ENCODE data around the gene TSHZ2. TPM values are rescaled to one million over a fixed set of nuclear protein-coding genes. Genes with fewer than 3 reads are reported as not detected.

TSHZ2 gene
- total RNA-seq, 1 experiment from 2014 or later, result 0.07 TPM

GRCh38 chr20:53037621-53038020 lies 65.5 kb downstream of the TSHZ2 start:
- Histone ChIP-seq H4K20me1 (ENCODE audit: insufficient read depth) (no peaks in the 10 kb centered on the region), H2AFZ (ENCODE audit: low read depth, low read length, poor library complexity, severe bottlenecking) (no peak overlapping the region), H3K4me1 (ENCODE audit: control insufficient read depth in 1 of 2, insufficient read depth in 2 of 2, low read length in 2 of 2) (no peaks in the 10 kb centered on the region), H3K9me3 (ENCODE audit: control insufficient read depth in 1 of 2, insufficient read depth in 1 of 2, low read depth in 1 of 2, low read length in 2 of 2) (no peaks in the 10 kb centered on the region), H3K36me3 (ENCODE audit: control insufficient read depth in 1 of 2, insufficient read depth in 2 of 2, low read length in 2 of 2) (no peaks in the 10 kb centered on the region), H3K9ac (ENCODE audit: low read length) (no peak overlapping the region), H3K4me2 (ENCODE audit: low read length) (no peak overlapping the region), H3K79me2 (ENCODE audit: insufficient read depth, low read length) (no peaks in the 10 kb centered on the region), H3K9me2 (ENCODE audit: insufficient read depth) (no peaks in the 10 kb centered on the region), H3K4me3 (replicated peaks in 1 of 2; ENCODE audit: low read depth in 1 of 2, low read length in 2 of 2) (no peak overlapping the region), H3K27ac (ENCODE audit: low read depth, low read length) (no peak overlapping the region), H3K27me3 (ENCODE audit: insufficient read depth, low read length) (no peaks in the 10 kb centered on the region)
- TF ChIP-seq CTCF (IDR thresholded peaks at IDR 0.05 in 2 of 3, conservative IDR thresholded peaks at IDR 0.05 in 1 of 3; ENCODE audit: borderline replicate concordance in 1 of 3, insufficient read depth in 1 of 3, low read depth in 2 of 3, low read length in 2 of 3) (no peak), CEBPB (IDR thresholded peaks at IDR 0.05; ENCODE audit: low read depth) (no peak), JUND (IDR thresholded peaks at IDR 0.05) (no peak), EZH2phosphoT487 (IDR thresholded peaks at IDR 0.05; ENCODE audit: borderline replicate concordance) (no peak), ATF3 (IDR thresholded peaks at IDR 0.05) (no peak), SIN3A (IDR thresholded peaks at IDR 0.05; ENCODE audit: low read depth) (no peak), ZBTB33 (IDR thresholded peaks at IDR 0.05; ENCODE audit: extremely low read depth, insufficient replicate concordance, low read length) (no peak), REST (IDR thresholded peaks at IDR 0.05; ENCODE audit: low read depth) (no peak), EGR1 (IDR thresholded peaks at IDR 0.05; ENCODE audit: low read depth) (no peak), CBX3 (IDR thresholded peaks at IDR 0.05; ENCODE audit: low read depth) (no peak), YY1 (IDR thresholded peaks at IDR 0.05; ENCODE audit: extremely low read depth, insufficient replicate concordance, low read depth, low read length) (no peak), FOSL1 (IDR thresholded peaks at IDR 0.05; ENCODE audit: low read depth) (no peak), RAD21 (IDR thresholded peaks at IDR 0.05; ENCODE audit: low read depth) (no peak), ZNF274 (IDR thresholded peaks at IDR 0.05; ENCODE audit: low read depth, low read length) (no peak)
- DNase-seq (ENCODE audit: low read depth, low spot score), result no peak
- CTCF ChIA-PET, result no interaction called here
- no TSS peak for BruUV-seq (replicated peaks)
- POLR2A ChIA-PET, result no interaction called here
- intact Hi-C loops (cut with micrococcal nuclease), result no loop called here
- no peak for ATAC-seq
- RAD21 ChIA-PET (ENCODE audit: low non-redundant PET in 1 of 2, low total read pairs in 2 of 2, uncharacterized antibody in 2 of 2, unreplicated experiment in 2 of 2), result no interaction called here

Data from HCT116 (cell line).